NB4 (cell line): ENCODE data around the gene GPR39.

Experiments
- DNase-seq: peaks from one replicate; pipeline ENCODE4 v3.0.0; 2010; ENCODE audit warnings: low read depth
- H3K4me3 ChIP-seq: one replicate; pipeline ENCODE4 v1.5.1; 2011; ENCODE audit warnings: mild to moderate bottlenecking, low read depth, low read length, moderate library complexity
- MAX ChIP-seq: IDR thresholded peaks from 2 replicates; pipeline ENCODE4 v1.6.1; 2011; ENCODE audit warnings: low read depth, low read length
- MYC ChIP-seq: IDR thresholded peaks from 2 replicates; pipeline ENCODE4 v1.6.1; 2011; ENCODE audit warnings: low read depth, low read length
- POLR2A ChIP-seq: IDR thresholded peaks from 2 replicates; pipeline ENCODE4 v1.6.1; 2011; ENCODE audit warnings: mild to moderate bottlenecking; ENCODE audit not compliant: insufficient read length; ENCODE audit errors: extremely low read depth
- TF ChIP-seq, protein P1 (sequence below): IDR thresholded peaks from one replicate; pipeline ENCODE4 v1.5.1; 2012; ENCODE audit warnings: low read depth, low read length

GPR39 gene

DNA sequence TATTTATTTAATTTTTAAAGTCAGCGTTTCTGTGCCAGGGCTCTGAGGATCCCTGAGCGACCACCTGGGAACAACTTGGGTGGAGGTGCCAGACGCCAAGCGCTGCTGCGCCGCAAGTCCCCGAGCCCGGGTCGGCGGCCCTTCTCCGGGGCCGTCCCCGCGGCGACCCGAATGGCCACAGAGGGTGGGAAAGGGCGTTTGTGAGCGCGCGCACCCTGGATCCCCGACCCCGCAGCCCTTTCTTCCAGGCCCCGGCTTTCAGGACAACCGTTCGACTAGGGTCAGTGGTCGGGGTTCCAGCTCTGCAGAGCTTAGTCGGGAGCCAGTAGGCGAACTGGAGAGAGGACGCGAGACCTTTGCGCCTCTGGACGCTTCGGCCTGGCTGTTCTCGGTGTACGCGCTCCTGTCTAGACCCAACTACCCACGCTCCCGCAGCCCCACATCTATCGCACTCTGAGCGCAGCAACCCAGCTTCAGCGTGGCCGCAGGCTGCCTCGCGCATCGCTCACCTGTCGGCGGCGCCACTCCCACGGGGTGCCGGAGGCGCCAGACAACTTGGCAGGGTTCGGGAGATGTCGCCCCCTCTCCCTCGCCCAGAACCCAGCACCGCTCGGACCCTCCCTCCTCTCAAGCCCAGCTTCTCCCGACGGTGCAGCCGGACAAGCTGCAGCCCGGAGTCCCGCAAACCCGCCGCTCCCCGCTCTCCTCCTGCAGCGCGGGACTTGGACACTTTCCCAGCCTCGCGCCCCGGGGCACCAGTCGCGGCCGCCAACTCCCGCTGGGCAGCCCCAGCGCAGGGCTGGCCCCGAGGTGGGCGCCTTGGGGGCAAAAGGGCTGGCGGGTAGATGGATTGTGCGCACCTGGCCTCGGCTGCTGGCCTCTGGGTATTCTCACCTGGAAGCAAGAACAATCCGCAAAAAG, 252.6 kb downstream of the GPR39 start:
- no peak overlapping the region for H3K4me3 ChIP-seq
- no peak for DNase-seq
- TF ChIP-seq POLR2A (no peak), MAX (no peak), MYC (no peak)
- TF ChIP-seq, protein P1, sequence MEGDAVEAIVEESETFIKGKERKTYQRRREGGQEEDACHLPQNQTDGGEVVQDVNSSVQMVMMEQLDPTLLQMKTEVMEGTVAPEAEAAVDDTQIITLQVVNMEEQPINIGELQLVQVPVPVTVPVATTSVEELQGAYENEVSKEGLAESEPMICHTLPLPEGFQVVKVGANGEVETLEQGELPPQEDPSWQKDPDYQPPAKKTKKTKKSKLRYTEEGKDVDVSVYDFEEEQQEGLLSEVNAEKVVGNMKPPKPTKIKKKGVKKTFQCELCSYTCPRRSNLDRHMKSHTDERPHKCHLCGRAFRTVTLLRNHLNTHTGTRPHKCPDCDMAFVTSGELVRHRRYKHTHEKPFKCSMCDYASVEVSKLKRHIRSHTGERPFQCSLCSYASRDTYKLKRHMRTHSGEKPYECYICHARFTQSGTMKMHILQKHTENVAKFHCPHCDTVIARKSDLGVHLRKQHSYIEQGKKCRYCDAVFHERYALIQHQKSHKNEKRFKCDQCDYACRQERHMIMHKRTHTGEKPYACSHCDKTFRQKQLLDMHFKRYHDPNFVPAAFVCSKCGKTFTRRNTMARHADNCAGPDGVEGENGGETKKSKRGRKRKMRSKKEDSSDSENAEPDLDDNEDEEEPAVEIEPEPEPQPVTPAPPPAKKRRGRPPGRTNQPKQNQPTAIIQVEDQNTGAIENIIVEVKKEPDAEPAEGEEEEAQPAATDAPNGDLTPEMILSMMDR = no peak

DNA sequence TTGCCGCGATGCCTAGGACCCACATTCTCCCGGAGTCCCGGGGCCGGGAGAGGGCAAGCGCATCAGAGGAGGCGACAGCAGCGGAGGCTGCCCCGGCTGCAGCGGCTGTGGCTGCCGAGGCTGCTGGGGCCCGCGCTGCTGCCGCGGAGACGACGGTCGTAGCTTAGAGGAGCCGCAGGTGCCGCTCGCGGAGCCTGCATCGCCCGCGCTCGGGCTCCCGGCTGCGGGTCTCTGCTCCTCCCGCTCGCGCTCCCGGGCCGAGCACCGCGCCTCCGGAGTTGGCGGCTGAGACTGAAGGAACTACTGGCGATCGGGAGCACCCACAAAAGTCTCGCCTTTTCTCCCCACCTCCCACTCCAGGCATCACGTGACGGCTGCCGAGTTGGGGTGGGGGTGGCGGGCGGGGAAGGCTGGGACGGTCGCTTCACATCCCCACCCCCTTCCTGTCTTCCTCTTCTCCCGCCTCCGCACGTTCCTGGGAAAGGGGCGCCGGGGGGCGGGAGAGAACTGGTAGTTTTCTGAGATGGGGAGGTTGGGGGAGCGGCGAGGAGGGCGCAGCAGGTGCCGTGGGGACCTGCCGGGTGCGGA, 253.4 kb downstream of the GPR39 start, which contains the start of gene LYPD1:
TSS of gene LYPD1 (minus strand) at position 298 of the 588 bp plus-strand sequence. CDS start at position 25, 273 bp downstream.
- no peak for TF ChIP-seq MYC
- no peak for TF ChIP-seq POLR2A
- TF ChIP-seq, protein P1 = no peak
- no peak for TF ChIP-seq MAX
- no peak for DNase-seq

DNA sequence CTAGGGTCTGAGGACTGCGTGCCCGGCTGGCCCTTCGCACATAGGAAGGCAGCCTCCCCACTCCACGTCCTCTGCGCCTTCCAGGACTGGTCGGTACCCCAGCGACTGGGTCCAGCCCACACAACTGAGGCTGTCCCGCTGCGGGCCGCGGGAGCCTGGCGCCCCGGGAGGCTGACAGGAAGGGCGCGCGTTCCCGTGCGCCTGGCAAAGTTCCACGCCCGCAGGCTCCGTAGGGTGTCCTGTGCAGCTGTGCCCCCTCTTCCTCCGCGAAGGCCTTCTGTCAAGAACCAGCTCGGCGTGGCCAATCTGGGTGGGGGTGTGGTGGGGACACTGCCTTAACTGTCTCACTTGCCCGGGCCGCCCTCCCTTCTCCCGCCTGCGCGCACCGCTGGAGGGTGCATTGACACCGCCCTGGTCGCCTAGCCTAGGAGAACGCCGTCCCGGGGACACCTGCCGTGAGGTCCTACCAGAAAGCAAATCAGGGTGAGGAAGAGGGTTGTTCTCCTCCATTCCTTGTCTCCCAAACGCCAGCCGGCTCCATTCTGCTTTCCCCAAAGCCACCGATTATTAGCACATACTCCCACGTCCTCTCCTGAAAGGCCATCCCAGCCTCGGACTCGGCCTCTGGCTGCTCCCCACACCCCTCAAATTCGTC, 254.0 kb downstream of the GPR39 start:
- TF ChIP-seq MAX (no peak), MYC (no peak), POLR2A (no peak)
- TF ChIP-seq, protein P1 = no peak
- DNase-seq = no peak
- no peak overlapping the region for H3K4me3 ChIP-seq

More for the DNA sequence above, 253.4 kb downstream of the GPR39 start, which contains the start of gene LYPD1:
- no peak within 1 kb of the TSS for H3K4me3 ChIP-seq

GRCh38 chr2:132671151-132671835, 254.7 kb downstream of the GPR39 start:
- no peak overlapping the region for H3K4me3 ChIP-seq
- DNase-seq = no peak
- TF ChIP-seq MAX (no peak), MYC (no peak), POLR2A (no peak)
- TF ChIP-seq, protein P1 = no peak

DNA sequence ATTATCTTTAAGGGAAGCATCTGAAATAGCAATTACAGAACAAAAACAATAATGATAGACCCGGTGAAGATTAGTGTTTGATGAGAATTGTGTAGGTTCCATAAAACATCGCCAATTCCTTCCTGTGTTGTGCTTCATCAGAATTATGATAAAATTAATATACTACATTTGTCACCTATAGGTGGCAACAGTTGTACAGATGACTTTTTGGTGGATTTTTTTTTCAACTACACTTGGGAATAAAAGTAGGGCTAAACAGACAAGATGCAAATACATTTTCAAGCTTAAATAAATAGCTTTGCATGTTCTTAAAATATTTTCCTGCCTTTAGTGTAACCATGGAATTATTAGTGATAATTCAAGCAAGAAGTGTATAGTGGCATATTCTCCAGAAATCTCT, 260.4 kb downstream of the GPR39 start:
- DNase-seq = no peak
- TF ChIP-seq MAX = no peak
- no peak for TF ChIP-seq MYC
- TF ChIP-seq, protein P1 = no peak
- TF ChIP-seq POLR2A = no peak

More for the DNA sequence above, 260.4 kb downstream of the GPR39 start:
- no peak overlapping the region for H3K4me3 ChIP-seq
